Body of pancreas (tissue), 4 donors: ENCODE data around the gene PDE11A. TPM values are rescaled to one million over a fixed set of nuclear protein-coding genes. Genes with fewer than 3 reads are reported as not detected.

Experiments
- ATAC-seq: fragments of 150-250 bp; one replicate; pipeline ENCODE4 v1.9.1; 2016
- DNase-seq, 4 donors: peaks; one replicate each; pipeline ENCODE4 v3.0.0-alpha.2; 2019
- H3K27ac ChIP-seq, 4 donors: fragments of 200-600 bp; sonication (generic); 1 replicate in 3 of 4; 2 replicates in 1 of 4; pipeline versions ENCODE4 v1.5.1 to v1.6.1; 2016 to 2019; ENCODE audit warnings: mild to moderate bottlenecking in 1 of 4, mixed read lengths in 1 of 4, moderate library complexity in 1 of 4
- H3K27me3 ChIP-seq, 2 donors: fragments of 200-600 bp; sonication (generic); one replicate each; pipeline ENCODE4 v1.6.0; 2016; ENCODE audit warnings: mild to moderate bottlenecking in 1 of 2
- H3K36me3 ChIP-seq, 2 donors: fragments of 200-600 bp; sonication (generic); replicated peaks in 1 of 2; 2 replicates each; pipeline ENCODE4 v1.5.1; 2016; ENCODE audit warnings: low read depth in 2 of 2; ENCODE audit not compliant: insufficient read depth in 1 of 2
- H3K4me1 ChIP-seq: fragments of 200-600 bp; sonication (generic); one replicate; pipeline ENCODE4 v1.6.0; 2016
- H3K4me3 ChIP-seq, 2 donors: fragments of 200-600 bp; sonication (generic); 1 replicate in 1 of 2; 2 replicates in 1 of 2; pipeline ENCODE4 v1.5.1; 2016 to 2019
- H3K9me3 ChIP-seq, 3 donors: fragments of 200-600 bp; sonication (generic); 1 replicate in 2 of 3; 2 replicates in 1 of 3; pipeline ENCODE4 v1.5.1; 2016
- CTCF ChIP-seq, 7 experiments: fragments of 450-650 bp in 4 of 7; fragments of 200-600 bp in 3 of 7; sonication (generic) in 3 of 7; IDR thresholded peaks; one replicate each; pipeline ENCODE4 v1.5.1; 2016 to 2019; ENCODE audit warnings: antibody characterized with exemption in 7 of 7
- POLR2A ChIP-seq, 3 donors: fragments of 450-650 bp; IDR thresholded peaks; one replicate each; pipeline ENCODE4 v1.6.1; 2016; ENCODE audit warnings: antibody characterized with exemption in 3 of 3, mild to moderate bottlenecking in 2 of 3
- WGBS, 2 donors: methylation state at CpG; one replicate each; pipeline ENCODE4 v1.1.5; 2017; 5-methylcytosine and 5-hydroxymethylcytosine counted together
- intact Hi-C: fragments of 100-400 bp; cut with DNase I; formaldehyde crosslinking; loops from one replicate; pipeline ENCODE4 v1.15.1; 2023
- total RNA-seq, 2 donors: library from RNA; depleted of rRNA; stranded (reverse); fragments of >200 nt; gene quantifications; one replicate each; pipeline ENCODE4 v1.1.0, GENCODE V29; 2016

Gene PDE11A
- total RNA-seq, 2 donors from 2014 or later: 2.6 to 4.0 TPM

DNA sequence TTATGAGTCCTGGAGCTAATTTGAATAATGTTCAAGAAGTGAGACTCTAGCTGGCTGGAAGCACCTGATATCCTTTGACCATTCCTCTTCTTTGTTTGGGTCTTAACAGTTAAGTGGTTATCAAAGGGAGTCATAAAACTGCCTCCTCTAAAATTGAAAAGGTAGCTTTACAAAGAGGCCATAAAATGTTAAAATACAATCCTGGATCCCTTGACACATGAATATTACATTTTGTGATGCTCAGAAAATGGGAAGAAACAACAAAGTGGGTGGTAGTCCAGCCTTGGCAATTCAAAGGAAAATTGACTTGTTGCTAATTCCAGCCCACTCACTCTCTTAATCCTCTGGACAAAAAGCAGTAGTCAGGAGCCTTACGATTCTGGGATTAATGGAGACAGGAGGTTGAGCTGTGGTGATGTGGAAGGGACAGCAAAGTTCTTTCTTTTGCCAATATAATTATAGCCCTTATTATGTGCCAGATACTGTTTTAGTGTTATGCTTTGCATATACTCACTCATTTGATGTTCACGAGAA lies 339.2 kb downstream of the PDE11A start:
- no peak for ATAC-seq
- intact Hi-C loops: no loop called here

GRCh38 chr2:177731384-177731783 lies 341.2 kb downstream of the PDE11A start:
- H3K27ac ChIP-seq: no peak overlapping the region
- 79 to 96% methylated on average over 3 of the region's 3 CpGs for WGBS, 2 donors
- H3K4me3 ChIP-seq: no peak overlapping the region
- intact Hi-C loops: no loop called here
- no peaks in the 10 kb centered on the region for H3K9me3 ChIP-seq
- H3K4me1 ChIP-seq: no peaks in the 10 kb centered on the region
- no peaks in the 10 kb centered on the region for H3K36me3 ChIP-seq
- H3K27me3 ChIP-seq: no peaks in the 10 kb centered on the region
- ATAC-seq: no peak
- DNase-seq: no peak
- TF ChIP-seq CTCF (IDR thresholded peaks at IDR 0.05): no peak
- no peak for TF ChIP-seq POLR2A (IDR thresholded peaks at IDR 0.05)

More for the DNA sequence above, 339.2 kb downstream of the PDE11A start:
- TF ChIP-seq CTCF (IDR thresholded peaks at IDR 0.05): no peak
- TF ChIP-seq POLR2A (IDR thresholded peaks at IDR 0.05): no peak
- Histone ChIP-seq H3K36me3 (no peaks in the 10 kb centered on the region), H3K27ac (no peak overlapping the region), H3K4me3 (no peak overlapping the region), H3K4me1 (no peaks in the 10 kb centered on the region), H3K27me3 (no peaks in the 10 kb centered on the region), H3K9me3 (no peaks in the 10 kb centered on the region)
- no peak for DNase-seq
- WGBS, 2 donors: 83 to 90% methylated on average over 2 of the region's 2 CpGs

DNA sequence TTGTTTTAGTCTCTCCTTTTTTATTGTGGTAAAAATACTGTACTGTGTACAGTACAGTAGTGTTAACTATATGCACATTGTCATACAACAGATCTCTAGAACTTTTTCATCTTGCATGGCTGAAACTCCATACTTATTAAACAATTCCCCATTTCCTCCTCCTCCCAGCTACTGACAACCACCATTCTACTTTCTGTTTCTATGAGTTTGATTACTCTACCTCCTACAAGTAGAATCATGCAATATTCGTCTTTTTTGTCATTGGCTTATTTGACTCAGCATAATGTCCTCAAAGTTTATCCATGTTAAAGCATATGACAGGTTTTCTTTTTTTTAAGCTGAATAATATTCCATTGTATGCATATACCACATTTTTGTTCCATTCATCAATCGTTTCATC lies 341.8 kb downstream of the PDE11A start:
- H3K27me3 ChIP-seq: no peaks in the 10 kb centered on the region
- no peaks in the 10 kb centered on the region for H3K9me3 ChIP-seq
- H3K27ac ChIP-seq: no peak overlapping the region
- ATAC-seq (no peak), DNase-seq (no peak)
- H3K4me3 ChIP-seq: no peak overlapping the region
- WGBS, 2 donors: 81 to 83% methylated on average over 2 of the region's 2 CpGs
- H3K36me3 ChIP-seq: no peaks in the 10 kb centered on the region
- H3K4me1 ChIP-seq: no peaks in the 10 kb centered on the region
- TF ChIP-seq CTCF (IDR thresholded peaks at IDR 0.05): no peak
- intact Hi-C loops: no loop called here

GRCh38 chr2:177730363-177730762 lies 342.2 kb downstream of the PDE11A start:
- Histone ChIP-seq H3K36me3 (no peaks in the 10 kb centered on the region), H3K4me3 (no peak overlapping the region), H3K27ac (no peak overlapping the region), H3K27me3 (no peaks in the 10 kb centered on the region), H3K4me1 (no peaks in the 10 kb centered on the region), H3K9me3 (no peaks in the 10 kb centered on the region)
- 87 to 95% methylated on average over 3 of the region's 3 CpGs for WGBS, 2 donors
- TF ChIP-seq CTCF (IDR thresholded peaks at IDR 0.05) (no peak), POLR2A (IDR thresholded peaks at IDR 0.05) (no peak)
- DNase-seq (no peak), ATAC-seq (no peak)
- intact Hi-C loops: no loop called here

DNA sequence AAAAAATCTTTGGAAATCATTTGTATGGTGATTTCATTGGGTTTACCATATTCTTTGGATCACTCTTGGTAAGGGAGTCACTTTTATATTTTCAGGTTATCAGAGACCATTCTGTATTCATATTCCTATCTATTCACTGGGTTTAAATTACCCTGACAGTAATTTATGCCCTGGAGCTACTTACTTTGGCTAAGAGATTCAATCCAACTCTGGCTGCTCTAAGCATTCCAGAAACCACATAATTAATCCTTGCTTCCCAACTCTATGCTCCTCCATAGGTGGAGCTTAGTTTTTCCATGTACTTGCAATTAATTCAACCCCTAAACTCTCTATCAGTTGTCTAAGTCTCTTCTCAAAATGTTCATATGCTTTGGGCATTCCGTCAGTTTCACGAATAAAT lies 343.7 kb downstream of the PDE11A start:
- no peak overlapping the region for H3K27ac ChIP-seq
- H3K36me3 ChIP-seq: no peaks in the 10 kb centered on the region
- DNase-seq (no peak), ATAC-seq (no peak)
- intact Hi-C loops: no loop called here
- H3K9me3 ChIP-seq: no peaks in the 10 kb centered on the region
- H3K27me3 ChIP-seq: no peaks in the 10 kb centered on the region
- TF ChIP-seq CTCF (IDR thresholded peaks at IDR 0.05) (no peak), POLR2A (IDR thresholded peaks at IDR 0.05) (no peak)
- no peaks in the 10 kb centered on the region for H3K4me1 ChIP-seq
- H3K4me3 ChIP-seq: no peak overlapping the region
- WGBS, 2 donors: 93 to 95% methylated on average over 2 of the region's 2 CpGs
